Measurements from ENCODE around the gene THAP8.

- TF ChIP-seq, protein P1, sequence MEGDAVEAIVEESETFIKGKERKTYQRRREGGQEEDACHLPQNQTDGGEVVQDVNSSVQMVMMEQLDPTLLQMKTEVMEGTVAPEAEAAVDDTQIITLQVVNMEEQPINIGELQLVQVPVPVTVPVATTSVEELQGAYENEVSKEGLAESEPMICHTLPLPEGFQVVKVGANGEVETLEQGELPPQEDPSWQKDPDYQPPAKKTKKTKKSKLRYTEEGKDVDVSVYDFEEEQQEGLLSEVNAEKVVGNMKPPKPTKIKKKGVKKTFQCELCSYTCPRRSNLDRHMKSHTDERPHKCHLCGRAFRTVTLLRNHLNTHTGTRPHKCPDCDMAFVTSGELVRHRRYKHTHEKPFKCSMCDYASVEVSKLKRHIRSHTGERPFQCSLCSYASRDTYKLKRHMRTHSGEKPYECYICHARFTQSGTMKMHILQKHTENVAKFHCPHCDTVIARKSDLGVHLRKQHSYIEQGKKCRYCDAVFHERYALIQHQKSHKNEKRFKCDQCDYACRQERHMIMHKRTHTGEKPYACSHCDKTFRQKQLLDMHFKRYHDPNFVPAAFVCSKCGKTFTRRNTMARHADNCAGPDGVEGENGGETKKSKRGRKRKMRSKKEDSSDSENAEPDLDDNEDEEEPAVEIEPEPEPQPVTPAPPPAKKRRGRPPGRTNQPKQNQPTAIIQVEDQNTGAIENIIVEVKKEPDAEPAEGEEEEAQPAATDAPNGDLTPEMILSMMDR (IDR thresholded peaks at IDR 0.05; ENCODE audit: insufficient read depth, low read length, poor library complexity, severe bottlenecking) = no peak
- TF ChIP-seq EZH2phosphoT487 (conservative IDR thresholded peaks at IDR 0.05; ENCODE audit: low read length) = no peak
Measured at GRCh38 chr19:36093146-36093662, 39.1 kb upstream of the THAP8 start.

All from SU-DHL-6 (cell line).